Keratinocyte (primary cell): ENCODE results near the gene RNPS1. TPM values are rescaled to one million over a fixed set of nuclear protein-coding genes. Genes with fewer than 3 reads are reported as not detected.

ENCODE experiments used
- DNase-seq: peaks from one replicate; pipeline ENCODE4 v3.0.0-alpha.2; 2011; ENCODE audit warnings: low read depth, missing footprints, low spot score
- FAIRE-seq: peaks from 2 replicates; lab custom pipeline; 2011; peaks lifted over from hg19 to GRCh38; lab: Jason Lieb, UNC
- H2AFZ ChIP-seq: 2 replicates; pipeline ENCODE4 v1.6.0; 2012; ENCODE audit warnings: low read length, control low read depth, inconsistent platforms; ENCODE audit not compliant: control insufficient read depth
- H3K27ac ChIP-seq: 2 replicates; pipeline ENCODE4 v1.5.1; 2011; ENCODE audit warnings: low read length; ENCODE audit not compliant: control insufficient read depth, insufficient read depth
- H3K27me3 ChIP-seq: 3 replicates; pipeline ENCODE4 v1.6.0; 2011; ENCODE audit warnings: low read length; ENCODE audit not compliant: control insufficient read depth, insufficient read depth; ENCODE audit errors: extremely low read depth
- H3K36me3 ChIP-seq, 2 experiments: 2 replicates in 1 of 2; 3 replicates in 1 of 2; pipeline ENCODE4 v1.5.1; 2011; ENCODE audit warnings: low read length in 2 of 2, mild to moderate bottlenecking in 1 of 2; ENCODE audit not compliant: control insufficient read depth in 2 of 2, insufficient read depth in 2 of 2; ENCODE audit errors: extremely low read depth in 1 of 2
- H3K4me1 ChIP-seq: 3 replicates; pipeline ENCODE4 v1.5.1; 2011; ENCODE audit warnings: low read length; ENCODE audit not compliant: control insufficient read depth, insufficient read depth; ENCODE audit errors: extremely low read depth
- H3K4me2 ChIP-seq: 3 replicates; pipeline ENCODE4 v1.6.0; 2011; ENCODE audit warnings: low read depth, low read length; ENCODE audit not compliant: control insufficient read depth, insufficient read depth; ENCODE audit errors: extremely low read depth
- H3K4me3 ChIP-seq, 3 experiments: fragments of 200-600 bp in 1 of 3; sonication (generic) in 1 of 3; 2 replicates in 2 of 3; 3 replicates in 1 of 3; pipeline ENCODE4 v1.5.1; 2011 to 2016; ENCODE audit warnings: low read length in 3 of 3, mild to moderate bottlenecking in 3 of 3, control low read depth in 2 of 3, inconsistent platforms in 1 of 3, low read depth in 1 of 3, mixed read lengths in 1 of 3, mixed run types in 1 of 3, moderate library complexity in 1 of 3; ENCODE audit not compliant: control insufficient read depth in 2 of 3, insufficient read depth in 2 of 3; ENCODE audit errors: extremely low read depth in 1 of 3
- H3K79me2 ChIP-seq: 2 replicates; pipeline ENCODE4 v1.6.0; 2012; ENCODE audit warnings: low read length; ENCODE audit not compliant: control insufficient read depth, insufficient read depth
- H3K9ac ChIP-seq: 3 replicates; pipeline ENCODE4 v1.6.0; 2011; ENCODE audit warnings: low read length; ENCODE audit not compliant: control insufficient read depth, insufficient read depth; ENCODE audit errors: extremely low read depth
- H3K9me1 ChIP-seq: 3 replicates; pipeline ENCODE4 v1.6.0; 2011; ENCODE audit warnings: low read length; ENCODE audit not compliant: control insufficient read depth, insufficient read depth; ENCODE audit errors: extremely low read depth
- H3K9me3 ChIP-seq: 2 replicates; pipeline ENCODE4 v1.5.1; 2012; ENCODE audit warnings: low read depth, low read length; ENCODE audit not compliant: control insufficient read depth
- H4K20me1 ChIP-seq: 3 replicates; pipeline ENCODE4 v1.6.0; 2011; ENCODE audit warnings: low read length; ENCODE audit not compliant: control insufficient read depth, insufficient read depth; ENCODE audit errors: extremely low read depth
- CTCF ChIP-seq, 3 experiments: IDR thresholded peaks in 1 of 3; conservative IDR thresholded peaks in 1 of 3; optimal IDR thresholded peaks in 1 of 3; 2 replicates in 2 of 3; 3 replicates in 1 of 3; pipeline versions ENCODE3 to v1.5.1; 2011; ENCODE audit warnings: low read length in 3 of 3, mild to moderate bottlenecking in 3 of 3, moderate library complexity in 2 of 3, control low read depth in 1 of 3, inconsistent platforms in 1 of 3; ENCODE audit not compliant: insufficient read depth in 2 of 3; ENCODE audit errors: extremely low read depth in 1 of 3
- EZH2 ChIP-seq: IDR thresholded peaks from one replicate; pipeline ENCODE4 v1.6.1; 2012; ENCODE audit warnings: inconsistent platforms, mild to moderate bottlenecking, low read length, moderate library complexity
- dilution Hi-C: fragments of 300-500 bp; cut with MboI; formaldehyde crosslinking; loops from one replicate; pipeline ENCODE4 v1.7.0; 2020; ENCODE audit warnings: low sequenced_read_pairs; ENCODE audit not compliant: extremely low pct_ligation_motif_present
- polyA plus RNA-seq, 5 experiments: library from polyadenylated mRNA; depleted of rRNA in 3 of 5; stranded (reverse) in 3 of 5; stranded (forward) in 1 of 5; unstranded in 1 of 5; fragments of >200 nt; gene quantifications; 1 replicate in 1 of 5; 2 replicates in 3 of 5; 3 replicates in 1 of 5; pipeline versions ENCODE4 v1.2.1 to v1.2.3, GENCODE V29; 2011 to 2012; ENCODE audit warnings: missing spikeins in 2 of 5, low read depth in 1 of 5, low replicate concordance in 1 of 5

The RNPS1 gene
- polyA plus RNA-seq, 1 donor (not counting 4 experiments of a cell fraction or from before 2014, with no cell fraction given): 89.4 TPM

DNA sequence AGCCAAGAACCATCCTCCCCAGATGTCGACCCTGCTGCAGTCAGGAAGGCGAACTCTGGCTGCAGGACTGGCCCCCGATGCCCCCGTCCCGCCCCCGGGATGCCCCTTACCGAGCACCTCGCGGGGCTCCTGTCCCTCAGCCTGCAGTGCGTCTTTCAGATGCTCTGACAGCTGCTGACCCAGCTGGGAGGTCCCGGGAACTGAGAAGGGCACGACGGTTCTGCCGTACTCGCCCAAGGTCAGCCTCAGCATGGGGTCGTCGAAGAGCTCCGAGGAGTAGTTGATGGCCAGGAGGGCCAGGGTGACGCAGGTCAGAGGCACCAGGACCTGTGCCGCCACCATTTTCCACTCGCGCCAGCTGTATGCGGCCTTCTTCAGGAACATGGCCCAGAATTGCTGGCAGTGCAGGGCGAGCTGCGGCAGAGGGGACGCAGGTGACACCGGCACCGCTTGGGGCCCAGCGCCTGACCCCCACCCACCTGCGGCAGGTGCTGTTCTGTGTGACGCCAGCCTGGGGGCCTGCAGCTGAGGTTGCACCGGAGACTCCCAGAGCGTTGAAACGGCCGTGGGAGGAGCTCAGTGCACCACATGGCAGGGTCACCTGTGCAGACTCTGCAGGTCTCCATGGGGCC lies 20.1 kb upstream of the RNPS1 start:
- Histone ChIP-seq H2AFZ (no peak overlapping the region), H3K9me1 (no peaks in the 10 kb centered on the region), H3K36me3 (no peaks in the 10 kb centered on the region), H3K79me2 (no peaks in the 10 kb centered on the region), H3K27ac (no peak overlapping the region), H4K20me1 (no peaks in the 10 kb centered on the region), H3K4me3 (no peak overlapping the region), H3K9me3 (no peaks in the 10 kb centered on the region), H3K9ac (no peak overlapping the region), H3K4me2 (no peak overlapping the region), H3K27me3 (peaks cover 4% of the 10 kb centered on the region), H3K4me1 (peaks cover 4% of the 10 kb centered on the region)
- DNase-seq (no peak), FAIRE-seq (no peak)
- dilution Hi-C loops: no loop called here
- no peak for TF ChIP-seq CTCF (optimal IDR thresholded peaks at IDR 0.05 in 1 of 3, IDR thresholded peaks at IDR 0.05 in 1 of 3, conservative IDR thresholded peaks at IDR 0.05 in 1 of 3; ENCODE audit: extremely low read depth in 1 of 3, insufficient read depth in 2 of 3, low read length in 3 of 3)

DNA sequence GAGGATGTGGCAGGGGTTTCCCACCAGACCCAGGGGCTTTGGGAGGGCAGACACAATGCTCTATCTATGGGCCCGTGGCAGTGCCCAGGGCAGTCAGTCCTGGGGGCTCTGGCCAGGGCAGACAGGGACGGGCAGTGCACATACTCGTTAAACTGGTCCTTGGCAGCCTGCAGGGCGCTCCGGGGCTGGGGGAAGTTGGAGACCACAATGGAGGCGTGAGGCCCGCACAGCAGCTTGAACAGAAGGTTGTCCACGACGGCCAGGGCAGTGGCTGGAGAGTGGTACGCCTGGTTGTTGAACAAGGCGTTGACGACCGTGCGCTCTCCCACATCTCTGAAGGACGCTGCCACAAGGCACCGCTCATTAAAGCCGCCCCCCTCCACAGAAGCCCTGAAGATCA lies 18.6 kb upstream of the RNPS1 start:
- Histone ChIP-seq H3K9ac (no peak overlapping the region), H3K4me2 (no peak overlapping the region), H3K4me1 (peaks cover 4% of the 10 kb centered on the region), H3K79me2 (no peaks in the 10 kb centered on the region), H3K9me1 (no peaks in the 10 kb centered on the region), H2AFZ (no peak overlapping the region), H3K27me3 (peaks cover 4% of the 10 kb centered on the region), H3K36me3 (no peaks in the 10 kb centered on the region), H4K20me1 (no peaks in the 10 kb centered on the region), H3K4me3 (no peak overlapping the region), H3K27ac (no peak overlapping the region), H3K9me3 (no peaks in the 10 kb centered on the region)
- FAIRE-seq (no peak), DNase-seq (no peak)
- dilution Hi-C loops: no loop called here
- no peak for TF ChIP-seq EZH2
- TF ChIP-seq CTCF (optimal IDR thresholded peaks at IDR 0.05 in 1 of 3, IDR thresholded peaks at IDR 0.05 in 1 of 3, conservative IDR thresholded peaks at IDR 0.05 in 1 of 3; ENCODE audit: extremely low read depth in 1 of 3, insufficient read depth in 2 of 3, low read length in 3 of 3): no peak
